Activated CD4-positive, alpha-beta memory T cell treated with anti-CD3 and anti-CD28 coated beads, Interleukin-2, amount 10 ng/mL, durations not matched to agents 7 days and 5 days (primary cell): ENCODE data around the gene SNRPD3. TPM values are rescaled to one million over a fixed set of nuclear protein-coding genes. Genes with fewer than 3 reads are reported as not detected.
"Not testable (repeated sequence)": the region's sequence is repeated elsewhere in the genome, so short reads cannot be mapped to it uniquely, and the experiment has no call there.

Experiments used
- CTCF ChIA-PET: fragments of 350-600 bp; sonication (Branson Sonifier 250); formaldehyde crosslinking; loops from one replicate; lab custom pipeline; 2021; ENCODE audit warnings: antibody characterized with exemption, inconsistent platforms; lab: Charles Lee
- POLR2A ChIA-PET: fragments of 350-600 bp; sonication (Branson Sonifier 250); formaldehyde crosslinking; loops from one replicate; lab custom pipeline; 2021; ENCODE audit warnings: antibody characterized with exemption; lab: Charles Lee
- DNase-seq: peaks from one replicate; pipeline ENCODE4 v3.0.0-alpha.2; 2020
- H3K27ac Mint-ChIP-seq: one replicate; pipeline ENCODE4 v1.8.0; 2021; ENCODE audit warnings: mild to moderate bottlenecking, mixed read lengths
- H3K27me3 Mint-ChIP-seq: one replicate; pipeline ENCODE4 v1.8.0; 2021; ENCODE audit warnings: mixed read lengths
- H3K36me3 Mint-ChIP-seq: one replicate; pipeline ENCODE4 v1.8.0; 2021; ENCODE audit warnings: low read depth, mixed read lengths
- H3K4me1 Mint-ChIP-seq: one replicate; pipeline ENCODE4 v1.8.0; 2021; ENCODE audit warnings: mixed read lengths
- H3K4me3 Mint-ChIP-seq: one replicate; pipeline ENCODE4 v1.8.0; 2021; ENCODE audit warnings: mild to moderate bottlenecking, mixed read lengths
- H3K9me3 Mint-ChIP-seq: one replicate; pipeline ENCODE4 v1.8.0; 2021; ENCODE audit warnings: mixed read lengths
- total RNA-seq, 2 experiments: library from RNA; stranded (reverse); gene quantifications; one replicate each; pipeline ENCODE4 v1.2.3, GENCODE V29; 2021

The SNRPD3 gene
- total RNA-seq, 2 experiments from 2014 or later = 87.1 to 93.5 TPM

DNA sequence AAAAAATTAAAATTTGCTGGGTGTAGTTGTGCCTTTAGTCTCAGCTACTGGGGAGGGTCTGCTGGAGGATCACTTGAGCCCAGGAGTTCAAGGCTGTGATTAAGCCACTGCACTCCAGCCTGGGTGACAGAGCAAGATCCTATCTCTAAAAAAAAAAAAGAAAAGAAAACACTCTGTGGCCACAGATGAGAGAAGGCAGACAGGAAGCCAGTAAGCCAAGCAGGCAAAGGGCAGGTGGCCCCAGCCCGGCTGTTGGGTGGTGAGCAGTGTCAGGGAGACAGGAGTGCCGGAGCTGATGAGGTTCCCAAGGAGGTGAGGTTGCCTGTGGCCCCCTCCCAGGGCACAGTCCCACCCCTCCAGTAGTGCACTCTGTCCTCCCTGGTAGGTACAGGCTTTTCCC, 66.8 kb downstream of the SNRPD3 start:
- H3K4me1 Mint-ChIP-seq, H3K4me3 Mint-ChIP-seq, H3K27me3 Mint-ChIP-seq, H3K9me3 Mint-ChIP-seq, CTCF ChIA-PET, POLR2A ChIA-PET: not testable (repeated sequence)
- DNase-seq = peak; percentile 37
- Mint-ChIP-seq H3K36me3 (peaks cover 11% of the 10 kb centered on the region), H3K27ac (peak overlapping the region; percentile 57)

Other genes with a start within 250 kb of the SNRPD3 start
- 10 to 100 TPM; 19.7 to 19.8 TPM for gene ADORA2A, start 128.4 kb upstream of the SNRPD3 start, total RNA-seq
- under 1 TPM; 0.30 to 0.33 TPM for gene UPB1, start 60.7 kb upstream of the SNRPD3 start, total RNA-seq
- 100 to 1,000 TPM; 115 to 118 TPM for gene GUCD1, start 861 bp upstream of the SNRPD3 start, total RNA-seq
- 1 to 10 TPM in 1 of 2 experiments, under 1 TPM in 1; 0.93 to 2.1 TPM for gene LRRC75B, start 37.1 kb downstream of the SNRPD3 start, total RNA-seq
- gene GGT1, start 47.2 kb downstream of the SNRPD3 start, total RNA-seq = 10 to 100 TPM; 64.6 to 68.4 TPM
- gene PIWIL3, start 218.7 kb downstream of the SNRPD3 start, total RNA-seq = not detected